ENCODE results near the gene DHCR7. TPM values are rescaled to one million over a fixed set of nuclear protein-coding genes. Genes with fewer than 3 reads are reported as not detected.

The DHCR7 gene
- total RNA-seq, 1 experiment from 2014 or later, result 286 TPM

GRCh38 chr11:71446942-71447688 is 1.1 kb downstream of the DHCR7 start:
- TSS peak; percentile 56 for BruUV-seq (replicated peaks)
- Histone ChIP-seq H3K36me3 (ENCODE audit: insufficient read depth, low read length, poor library complexity, severe bottlenecking) (peaks cover 56% of the 10 kb centered on the region), H3K4me1 (ENCODE audit: insufficient read depth, low read length, poor library complexity, severe bottlenecking) (peaks cover 23% of the 10 kb centered on the region), H3K9me3 (ENCODE audit: low read depth, low read length, poor library complexity, severe bottlenecking) (peaks cover 7% of the 10 kb centered on the region), H3K4me3 (ENCODE audit: low read depth, low read length, poor library complexity, severe bottlenecking) (peak overlapping the region; percentile 67), H3K27ac (ENCODE audit: low read depth, low read length, poor library complexity, severe bottlenecking) (peak overlapping the region; percentile 85), H3K27me3 (replicated peaks; ENCODE audit: insufficient read depth, low read depth, low read length, poor library complexity) (no peaks in the 10 kb centered on the region)
- TF ChIP-seq CTCF (conservative IDR thresholded peaks at IDR 0.05; ENCODE audit: low read depth, low read length) (no peak), EZH2 (IDR thresholded peaks at IDR 0.05; ENCODE audit: borderline replicate concordance, low read depth, low read length, poor library complexity, severe bottlenecking) (no peak)
- DNase-seq (ENCODE audit: low spot score), result peak; percentile 55
- ChIA-PET POLR2A (ENCODE audit: low non-redundant PET) (no interaction called here), CTCF (no interaction called here)
- intact Hi-C loops (cut with micrococcal nuclease; ENCODE audit: unreplicated experiment), result no loop called here

GRCh38 chr11:71446150-71446549 is 2.0 kb downstream of the DHCR7 start:
- Histone ChIP-seq H3K9me3 (ENCODE audit: low read depth, low read length, poor library complexity, severe bottlenecking) (peaks cover 7% of the 10 kb centered on the region), H3K27me3 (replicated peaks; ENCODE audit: insufficient read depth, low read depth, low read length, poor library complexity) (no peaks in the 10 kb centered on the region), H3K36me3 (ENCODE audit: insufficient read depth, low read length, poor library complexity, severe bottlenecking) (peaks cover 62% of the 10 kb centered on the region), H3K27ac (ENCODE audit: low read depth, low read length, poor library complexity, severe bottlenecking) (no peak overlapping the region), H3K4me3 (ENCODE audit: low read depth, low read length, poor library complexity, severe bottlenecking) (peak overlapping the region; percentile 67), H3K4me1 (ENCODE audit: insufficient read depth, low read length, poor library complexity, severe bottlenecking) (peaks cover 13% of the 10 kb centered on the region)
- CTCF ChIA-PET, result no interaction called here
- POLR2A ChIA-PET (ENCODE audit: low non-redundant PET), result no interaction called here
- TF ChIP-seq EZH2 (IDR thresholded peaks at IDR 0.05; ENCODE audit: borderline replicate concordance, low read depth, low read length, poor library complexity, severe bottlenecking), result no peak
- TF ChIP-seq CTCF (conservative IDR thresholded peaks at IDR 0.05; ENCODE audit: low read depth, low read length), result no peak
- intact Hi-C loops (cut with micrococcal nuclease; ENCODE audit: unreplicated experiment), result no loop called here
- BruUV-seq (replicated peaks), result no TSS peak
- DNase-seq (ENCODE audit: low spot score), result no peak

DNA sequence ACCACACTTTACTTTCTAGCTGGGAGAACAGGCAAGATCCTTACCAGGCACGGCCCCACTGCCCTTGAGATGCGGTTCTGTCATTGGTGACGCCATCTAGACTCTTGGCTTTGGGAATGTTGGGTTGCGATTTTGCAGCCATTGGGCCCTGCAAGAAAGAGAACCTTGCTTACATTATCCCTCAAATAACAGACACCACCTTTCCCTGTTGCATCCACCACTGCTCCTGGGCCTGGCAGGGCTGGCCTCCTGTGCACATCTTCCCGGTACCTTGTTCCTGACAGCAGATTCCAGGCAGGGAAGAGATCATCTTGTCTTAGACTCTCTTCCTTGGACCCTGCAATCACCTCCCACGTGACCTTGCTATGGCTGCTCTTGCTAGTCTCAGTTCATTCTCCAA is 3.4 kb downstream of the DHCR7 start:
- no peak overlapping the region for H3K4me3 ChIP-seq (ENCODE audit: low read depth, low read length, poor library complexity, severe bottlenecking)
- POLR2A ChIA-PET (ENCODE audit: low non-redundant PET), result no interaction called here
- peaks cover 7% of the 10 kb centered on the region for H3K9me3 ChIP-seq (ENCODE audit: low read depth, low read length, poor library complexity, severe bottlenecking)
- TF ChIP-seq EZH2 (IDR thresholded peaks at IDR 0.05; ENCODE audit: borderline replicate concordance, low read depth, low read length, poor library complexity, severe bottlenecking), result no peak
- no peak for TF ChIP-seq CTCF (conservative IDR thresholded peaks at IDR 0.05; ENCODE audit: low read depth, low read length)
- CTCF ChIA-PET, result no interaction called here
- H3K27me3 ChIP-seq (replicated peaks; ENCODE audit: insufficient read depth, low read depth, low read length, poor library complexity), result no peaks in the 10 kb centered on the region
- no TSS peak for BruUV-seq (replicated peaks)
- intact Hi-C loops (cut with micrococcal nuclease; ENCODE audit: unreplicated experiment), result no loop called here
- peaks cover 74% of the 10 kb centered on the region for H3K36me3 ChIP-seq (ENCODE audit: insufficient read depth, low read length, poor library complexity, severe bottlenecking)
- H3K27ac ChIP-seq (ENCODE audit: low read depth, low read length, poor library complexity, severe bottlenecking), result peak overlapping the region; percentile 7
- H3K4me1 ChIP-seq (ENCODE audit: insufficient read depth, low read length, poor library complexity, severe bottlenecking), result peaks cover 5% of the 10 kb centered on the region
- no peak for DNase-seq (ENCODE audit: low spot score)
